NCI-H2227 (cell line): ENCODE results near the gene FAM229B.
"Not testable (repeated sequence)": the region's sequence is repeated elsewhere in the genome, so short reads cannot be mapped to it uniquely, and the experiment has no call there.

Experiments
- DNase-seq: peaks from one replicate; lab custom pipeline; 2025; ENCODE audit not compliant: unreplicated experiment; lab: John Stamatoyannopoulos, UW

Gene FAM229B

GRCh38 chr6:112087136-112087911, at the start of gene FAM229B, which contains the start of gene TUBE1:
TSS of gene FAM229B (plus strand) at chr6:112087591. CDS start at chr6:112099284, 11,693 bp downstream.
TSS of gene TUBE1 (minus strand) at chr6:112087482. CDS start at chr6:112087434, 48 bp downstream.
- DNase-seq, result peak; percentile 94

- DNase-seq, result no peak
Measured at GRCh38 chr6:112037783-112038216, 49.6 kb upstream of the FAM229B start.

GRCh38 chr6:112038268-112038667, 49.1 kb upstream of the FAM229B start:
- no peak for DNase-seq

- no peak for DNase-seq
Measured at GRCh38 chr6:112038756-112039430, 48.5 kb upstream of the FAM229B start.

GRCh38 chr6:112039431-112039770, 48.0 kb upstream of the FAM229B start:
- no peak for DNase-seq

- DNase-seq, result no peak
Measured at GRCh38 chr6:112040956-112041355, 46.4 kb upstream of the FAM229B start.

GRCh38 chr6:112041535-112041934, 45.9 kb upstream of the FAM229B start:
- DNase-seq, result no peak

GRCh38 chr6:112043032-112044007, 44.1 kb upstream of the FAM229B start:
- DNase-seq, result peak; percentile 93

- no peak for DNase-seq
Measured at GRCh38 chr6:112044196-112044595, 43.2 kb upstream of the FAM229B start.

- no peak for DNase-seq
Measured at GRCh38 chr6:112044856-112045255, 42.5 kb upstream of the FAM229B start.

- DNase-seq, result not testable (repeated sequence)
Measured at GRCh38 chr6:112047523-112047922, 39.9 kb upstream of the FAM229B start.

GRCh38 chr6:112049026-112049799, 38.2 kb upstream of the FAM229B start:
- no peak for DNase-seq

- DNase-seq, result no peak
Measured at GRCh38 chr6:112049996-112050395, 37.4 kb upstream of the FAM229B start.

GRCh38 chr6:112050429-112050828, 37.0 kb upstream of the FAM229B start:
- no peak for DNase-seq

- DNase-seq, result not testable (repeated sequence)
Measured at GRCh38 chr6:112051251-112051740, 36.1 kb upstream of the FAM229B start.

GRCh38 chr6:112054001-112054400, 33.4 kb upstream of the FAM229B start, which contains the start of gene CCN6:
TSS of gene CCN6 (plus strand) at chr6:112054104. CDS start at chr6:112054358, 254 bp downstream.
- no peak for DNase-seq

GRCh38 chr6:112054555-112055190, 32.7 kb upstream of the FAM229B start:
- DNase-seq, result no peak

GRCh38 chr6:112058243-112059032, 29.0 kb upstream of the FAM229B start:
- no peak for DNase-seq

GRCh38 chr6:112061605-112062004, 25.8 kb upstream of the FAM229B start:
- DNase-seq, result no peak
